KMS-11 (cell line): Measurements from ENCODE around the gene ADSS1.

ENCODE experiments used
- H2AFZ ChIP-seq: fragments of 200-600 bp; sonication (generic); 2 replicates; pipeline ENCODE4 v1.6.1; 2016; ENCODE audit warnings: antibody characterized with exemption, mixed run types, low read depth
- H3K27ac ChIP-seq: fragments of 200-600 bp; sonication (generic); 2 replicates; pipeline ENCODE4 v1.6.1; 2016; ENCODE audit warnings: mild to moderate bottlenecking, mixed run types
- H3K27me3 ChIP-seq: fragments of 200-600 bp; sonication (generic); 2 replicates; pipeline ENCODE4 v1.6.1; 2017; ENCODE audit warnings: mild to moderate bottlenecking, low read depth, mixed run types, moderate library complexity; ENCODE audit not compliant: insufficient read depth
- H3K36me3 ChIP-seq: fragments of 200-600 bp; sonication (generic); 2 replicates; pipeline ENCODE4 v1.6.1; 2017; ENCODE audit warnings: mild to moderate bottlenecking, mixed run types; ENCODE audit not compliant: insufficient read depth
- H3K4me1 ChIP-seq: fragments of 200-600 bp; sonication (generic); 2 replicates; pipeline ENCODE4 v1.6.1; 2016; ENCODE audit warnings: mild to moderate bottlenecking, low read depth, mixed run types; ENCODE audit not compliant: poor library complexity, severe bottlenecking
- H3K4me2 ChIP-seq: fragments of 200-600 bp; sonication (generic); 2 replicates; pipeline ENCODE4 v1.7.0; 2016; ENCODE audit warnings: mild to moderate bottlenecking, mixed run types
- H3K4me3 ChIP-seq: fragments of 200-600 bp; sonication (generic); IDR thresholded peaks from 2 replicates; pipeline ENCODE4 v1.6.1; 2017; ENCODE audit warnings: low read depth, low read length, mixed read lengths; ENCODE audit not compliant: insufficient read depth
- H3K79me2 ChIP-seq: fragments of 200-600 bp; sonication (generic); 2 replicates; pipeline ENCODE4 v1.6.1; 2016; ENCODE audit warnings: low read depth, mixed run types; ENCODE audit not compliant: insufficient read depth
- H3K9ac ChIP-seq: fragments of 200-600 bp; sonication (generic); 2 replicates; pipeline ENCODE4 v1.6.1; 2016; ENCODE audit warnings: mild to moderate bottlenecking, mixed run types
- H4K20me1 ChIP-seq: fragments of 200-600 bp; sonication (generic); 2 replicates; pipeline ENCODE4 v1.6.1; 2016; ENCODE audit warnings: mild to moderate bottlenecking, mixed run types; ENCODE audit not compliant: insufficient read depth
- TF ChIP-seq, protein P1 (sequence below): fragments of 200-600 bp; sonication (generic); conservative IDR thresholded peaks from 2 replicates; pipeline ENCODE4 v1.6.1; 2017; ENCODE audit warnings: low read depth, mild to moderate bottlenecking, antibody characterized with exemption, low read length, moderate library complexity, mixed read lengths

ADSS1 gene

DNA sequence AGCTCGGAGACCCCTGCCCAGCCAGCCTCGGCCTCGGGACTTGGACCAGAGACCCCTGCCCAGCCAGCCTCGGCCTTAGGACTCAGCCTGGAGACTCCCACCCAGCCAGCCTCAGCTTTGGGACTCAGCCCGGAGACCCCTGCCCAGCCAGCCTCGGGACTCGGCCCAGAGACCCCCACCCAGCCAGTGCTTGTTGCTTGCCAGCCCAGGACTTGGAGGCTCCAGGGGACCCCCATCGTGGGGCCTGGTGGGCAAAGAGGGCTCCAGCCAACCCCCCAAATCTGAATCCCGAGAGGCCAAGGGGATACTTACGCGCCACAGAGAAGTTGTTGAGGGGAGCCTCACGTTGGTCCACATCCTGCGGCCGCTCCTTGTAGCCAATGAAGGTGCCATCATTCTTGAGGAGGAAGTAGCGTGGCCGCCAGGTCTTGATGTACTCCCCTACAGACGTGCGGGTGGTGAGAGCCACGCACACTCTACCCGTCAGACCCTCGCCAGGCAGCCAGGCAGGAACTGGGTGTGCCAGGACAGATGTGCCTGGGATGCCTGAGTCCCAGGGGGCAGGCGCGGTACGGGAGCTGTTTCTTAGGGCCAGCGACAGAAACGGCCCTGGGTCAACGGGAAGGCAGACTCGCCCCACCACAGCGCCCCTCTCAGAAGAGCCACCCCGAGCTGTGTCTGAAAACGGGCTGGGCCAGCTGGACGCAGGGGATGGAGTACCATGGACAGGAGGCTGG lies 55.9 kb downstream of the ADSS1 start:
- Histone ChIP-seq H3K36me3 (no peaks in the 10 kb centered on the region), H3K27ac (no peak overlapping the region), H4K20me1 (no peaks in the 10 kb centered on the region), H3K4me3 (no peak overlapping the region), H3K79me2 (no peaks in the 10 kb centered on the region), H3K27me3 (no peaks in the 10 kb centered on the region), H2AFZ (no peak overlapping the region), H3K4me2 (no peak overlapping the region), H3K4me1 (no peaks in the 10 kb centered on the region), H3K9ac (no peak overlapping the region)
- TF ChIP-seq, protein P1, sequence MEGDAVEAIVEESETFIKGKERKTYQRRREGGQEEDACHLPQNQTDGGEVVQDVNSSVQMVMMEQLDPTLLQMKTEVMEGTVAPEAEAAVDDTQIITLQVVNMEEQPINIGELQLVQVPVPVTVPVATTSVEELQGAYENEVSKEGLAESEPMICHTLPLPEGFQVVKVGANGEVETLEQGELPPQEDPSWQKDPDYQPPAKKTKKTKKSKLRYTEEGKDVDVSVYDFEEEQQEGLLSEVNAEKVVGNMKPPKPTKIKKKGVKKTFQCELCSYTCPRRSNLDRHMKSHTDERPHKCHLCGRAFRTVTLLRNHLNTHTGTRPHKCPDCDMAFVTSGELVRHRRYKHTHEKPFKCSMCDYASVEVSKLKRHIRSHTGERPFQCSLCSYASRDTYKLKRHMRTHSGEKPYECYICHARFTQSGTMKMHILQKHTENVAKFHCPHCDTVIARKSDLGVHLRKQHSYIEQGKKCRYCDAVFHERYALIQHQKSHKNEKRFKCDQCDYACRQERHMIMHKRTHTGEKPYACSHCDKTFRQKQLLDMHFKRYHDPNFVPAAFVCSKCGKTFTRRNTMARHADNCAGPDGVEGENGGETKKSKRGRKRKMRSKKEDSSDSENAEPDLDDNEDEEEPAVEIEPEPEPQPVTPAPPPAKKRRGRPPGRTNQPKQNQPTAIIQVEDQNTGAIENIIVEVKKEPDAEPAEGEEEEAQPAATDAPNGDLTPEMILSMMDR, result no peak

DNA sequence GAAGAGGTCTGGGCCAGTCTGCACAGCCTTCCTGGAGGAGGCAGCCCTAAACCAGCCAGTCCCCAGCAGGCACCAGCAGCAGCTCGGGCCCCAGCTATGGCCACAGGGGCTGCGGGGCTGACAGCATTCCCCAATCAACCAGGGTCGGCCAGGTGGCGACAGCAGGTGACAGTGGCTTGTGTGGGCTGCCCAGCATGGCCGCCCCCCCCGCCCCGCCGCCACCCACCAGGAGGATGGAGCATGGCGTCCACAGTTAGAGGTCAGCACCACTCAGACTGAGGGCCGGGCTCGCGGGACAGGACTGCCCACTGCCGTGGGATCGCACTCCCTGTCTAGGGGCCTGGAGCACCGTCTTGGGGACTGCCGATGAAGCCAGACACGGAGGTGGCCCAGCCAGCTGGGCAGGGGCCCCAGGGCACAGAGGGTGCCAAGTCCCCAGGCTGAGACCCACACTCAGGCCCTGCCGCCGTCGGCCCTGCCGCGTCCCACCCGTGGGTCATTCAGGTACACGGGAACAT lies 56.5 kb downstream of the ADSS1 start:
- no peaks in the 10 kb centered on the region for H3K79me2 ChIP-seq
- no peak overlapping the region for H3K27ac ChIP-seq
- H3K4me1 ChIP-seq, result no peaks in the 10 kb centered on the region
- no peaks in the 10 kb centered on the region for H4K20me1 ChIP-seq
- H3K27me3 ChIP-seq, result no peaks in the 10 kb centered on the region
- TF ChIP-seq, protein P1, result no peak
- H3K4me3 ChIP-seq, result no peak overlapping the region
- no peak overlapping the region for H3K9ac ChIP-seq
- no peaks in the 10 kb centered on the region for H3K36me3 ChIP-seq
- H3K4me2 ChIP-seq, result no peak overlapping the region
- no peak overlapping the region for H2AFZ ChIP-seq

DNA sequence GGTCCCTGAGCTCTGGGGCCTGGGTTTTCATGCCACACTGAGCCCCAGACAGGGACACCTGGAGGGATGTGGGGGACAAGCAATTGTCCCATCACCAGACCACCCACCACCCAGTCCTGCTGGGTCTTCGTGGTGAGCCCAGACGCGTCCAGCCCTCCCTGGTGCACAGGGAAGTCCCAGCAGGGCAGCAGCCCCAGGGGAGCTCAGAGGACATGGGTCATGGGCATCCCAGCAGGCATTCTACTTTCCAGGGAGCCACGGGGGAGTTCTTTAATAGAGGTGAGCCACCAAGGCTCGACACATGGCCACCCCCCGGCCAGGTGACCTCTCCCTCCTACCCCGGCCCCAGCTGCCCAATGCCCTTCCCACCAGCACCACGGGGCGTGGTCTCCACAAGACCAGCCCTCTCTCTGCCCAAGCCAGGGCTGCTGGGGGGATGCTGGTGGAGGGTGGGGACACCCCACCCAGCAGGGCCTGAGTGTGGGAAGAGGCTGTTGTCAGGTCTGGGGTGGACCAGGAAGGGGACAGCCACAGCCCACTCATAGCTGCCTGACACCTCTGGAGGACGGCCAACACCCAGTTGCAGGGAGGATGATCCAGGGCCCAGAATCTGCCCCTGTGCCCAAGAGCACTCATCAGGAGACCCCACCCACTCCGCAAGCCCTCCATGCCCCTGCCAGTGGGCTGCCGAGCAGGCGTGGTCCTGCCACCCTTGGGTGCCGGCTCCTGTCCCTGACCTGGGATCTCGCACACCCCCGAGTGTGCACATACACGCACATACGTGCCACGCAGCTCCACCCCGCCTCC lies 57.4 kb downstream of the ADSS1 start:
- H4K20me1 ChIP-seq, result no peaks in the 10 kb centered on the region
- H3K4me1 ChIP-seq, result no peaks in the 10 kb centered on the region
- TF ChIP-seq, protein P1, result no peak
- no peaks in the 10 kb centered on the region for H3K36me3 ChIP-seq
- no peak overlapping the region for H2AFZ ChIP-seq
- H3K27ac ChIP-seq, result no peak overlapping the region
- no peaks in the 10 kb centered on the region for H3K79me2 ChIP-seq
- H3K27me3 ChIP-seq, result no peaks in the 10 kb centered on the region
- no peak overlapping the region for H3K4me2 ChIP-seq
- no peak overlapping the region for H3K9ac ChIP-seq
- no peak overlapping the region for H3K4me3 ChIP-seq

DNA sequence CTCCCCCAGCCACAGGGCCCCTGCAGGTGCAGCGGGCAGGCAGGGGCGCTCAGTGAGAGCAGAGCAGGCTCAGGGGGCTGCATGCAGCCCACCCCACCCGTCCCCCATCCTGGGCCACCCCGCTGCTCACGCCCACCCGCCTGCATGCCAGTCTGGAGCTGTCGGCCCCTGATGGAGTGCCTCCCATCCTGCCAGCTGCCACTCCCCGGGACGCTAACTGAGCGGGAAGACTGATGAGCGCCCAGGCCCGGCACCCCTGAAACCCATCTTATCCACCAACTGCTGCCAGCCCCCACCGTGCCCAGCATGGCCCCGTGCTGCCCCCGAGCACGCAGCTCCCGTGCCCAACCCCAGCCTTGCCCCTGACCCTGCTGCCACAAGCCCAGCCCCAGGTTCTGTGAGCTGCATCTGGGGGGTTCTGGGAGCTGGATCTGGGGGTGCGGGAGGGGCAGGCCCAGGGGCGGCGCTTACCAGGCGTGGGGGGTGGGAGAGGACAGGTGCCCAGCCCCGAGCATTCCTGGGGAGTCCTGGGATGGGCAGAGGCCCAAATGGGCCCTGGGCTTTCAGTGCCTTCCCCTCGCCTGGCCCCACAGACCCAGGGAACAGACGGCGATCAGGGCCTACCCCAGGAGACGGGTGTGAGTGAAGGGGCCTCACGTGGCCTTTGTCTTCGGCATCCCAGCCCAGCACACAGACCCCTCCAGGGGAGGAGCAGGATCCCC lies 58.2 kb downstream of the ADSS1 start:
- no peaks in the 10 kb centered on the region for H4K20me1 ChIP-seq
- TF ChIP-seq, protein P1, result no peak
- H3K27ac ChIP-seq, result no peak overlapping the region
- H3K79me2 ChIP-seq, result no peaks in the 10 kb centered on the region
- H3K4me2 ChIP-seq, result no peak overlapping the region
- no peaks in the 10 kb centered on the region for H3K4me1 ChIP-seq
- no peaks in the 10 kb centered on the region for H3K36me3 ChIP-seq
- no peak overlapping the region for H2AFZ ChIP-seq
- H3K9ac ChIP-seq, result no peak overlapping the region
- H3K4me3 ChIP-seq, result no peak overlapping the region
- H3K27me3 ChIP-seq, result no peaks in the 10 kb centered on the region
